Endothelial cell of umbilical vein (primary cell): Measurements from ENCODE around the gene ZNF334. TPM values are rescaled to one million over a fixed set of nuclear protein-coding genes. Genes with fewer than 3 reads are reported as not detected.

Source experiments
- BruUV-seq: library from RNA; stranded (reverse); fragments of 400-500 nt; replicated peaks from 2 replicates; lab custom pipeline; 2021; lab: Mats Ljungman, UMichigan
- CTCF ChIA-PET: fragments of 300-600, 350-600 bp; sonication (Branson Sonifier 250); formaldehyde crosslinking; loops from one replicate; lab custom pipeline; 2021; ENCODE audit warnings: antibody characterized with exemption, inconsistent platforms; lab: Charles Lee
- POLR2A ChIA-PET: fragments of 300-600, 350-600 bp; sonication (Branson Sonifier 250); formaldehyde crosslinking; loops from one replicate; lab custom pipeline; 2021; ENCODE audit warnings: antibody characterized with exemption, inconsistent platforms; lab: Charles Lee
- DNase-seq: peaks from one replicate; pipeline ENCODE4 v3.0.0-alpha.2; 2011; ENCODE audit warnings: low read depth, low spot score
- FAIRE-seq: peaks from 2 replicates; lab custom pipeline; 2011; peaks lifted over from hg19 to GRCh38; lab: Jason Lieb, UNC
- H2AFZ ChIP-seq: 2 replicates; pipeline ENCODE4 v1.6.0; 2012; ENCODE audit warnings: low read depth, low read length, control low read depth, inconsistent platforms
- H3K27ac ChIP-seq: 2 replicates; pipeline ENCODE4 v1.5.1; 2011; ENCODE audit warnings: low read depth, mild to moderate bottlenecking, control low read depth, low read length, moderate library complexity; ENCODE audit not compliant: insufficient read depth
- H3K27me3 ChIP-seq, 2 experiments: 2 replicates each; pipeline versions ENCODE4 v1.6.0 to v1.6.1; 2011; ENCODE audit warnings: low read length in 2 of 2, mixed read lengths in 1 of 2; ENCODE audit not compliant: control insufficient read depth in 2 of 2, insufficient read depth in 2 of 2
- H3K36me3 ChIP-seq, 2 experiments: 2 replicates in 1 of 2; 3 replicates in 1 of 2; pipeline ENCODE4 v1.5.1; 2011; ENCODE audit warnings: low read length in 2 of 2, mild to moderate bottlenecking in 1 of 2, moderate library complexity in 1 of 2; ENCODE audit not compliant: control insufficient read depth in 2 of 2, insufficient read depth in 2 of 2; ENCODE audit errors: extremely low read depth in 1 of 2
- H3K4me1 ChIP-seq: 3 replicates; pipeline ENCODE4 v1.5.1; 2011; ENCODE audit warnings: mild to moderate bottlenecking, low read length; ENCODE audit not compliant: control insufficient read depth, insufficient read depth; ENCODE audit errors: extremely low read depth
- H3K4me2 ChIP-seq: 2 replicates; pipeline ENCODE4 v1.6.1; 2011; ENCODE audit warnings: low read length, control low read depth, mixed read lengths; ENCODE audit not compliant: insufficient read depth
- H3K4me3 ChIP-seq, 3 experiments: fragments of 200-600 bp in 1 of 3; sonication (generic), shearing (Covaris generic) in 1 of 3; replicated peaks in 1 of 3; 2 replicates each; pipeline ENCODE4 v1.5.1; 2011 to 2016; ENCODE audit warnings: control low read depth in 3 of 3, low read length in 3 of 3, mild to moderate bottlenecking in 2 of 3, inconsistent platforms in 1 of 3, low read depth in 1 of 3, moderate library complexity in 1 of 3; ENCODE audit not compliant: insufficient read depth in 1 of 3
- H3K79me2 ChIP-seq: 2 replicates; pipeline ENCODE4 v1.6.0; 2012; ENCODE audit warnings: low read length, inconsistent platforms; ENCODE audit not compliant: control insufficient read depth, insufficient read depth
- H3K9ac ChIP-seq: replicated peaks from 2 replicates; pipeline ENCODE3; 2011; ENCODE audit warnings: low read length, control low read depth; ENCODE audit not compliant: insufficient read depth; ENCODE audit errors: extremely low read depth
- H3K9me1 ChIP-seq: replicated peaks from 3 replicates; pipeline ENCODE4 v1.6.0; 2011; ENCODE audit warnings: mild to moderate bottlenecking, low read length; ENCODE audit not compliant: control insufficient read depth, insufficient read depth; ENCODE audit errors: extremely low read depth
- H3K9me3 ChIP-seq: replicated peaks from 2 replicates; pipeline ENCODE4 v1.5.1; 2012; ENCODE audit warnings: low read length, inconsistent platforms; ENCODE audit not compliant: control insufficient read depth, insufficient read depth
- H4K20me1 ChIP-seq: replicated peaks from 2 replicates; pipeline ENCODE3; 2011; ENCODE audit warnings: mild to moderate bottlenecking, low read length; ENCODE audit not compliant: control insufficient read depth, insufficient read depth; ENCODE audit errors: extremely low read depth
- CTCF ChIP-seq, 2 donors: IDR thresholded peaks; 1 replicate in 1 of 2; 2 replicates in 1 of 2; pipeline ENCODE4 v1.5.1; 2011; ENCODE audit warnings: low read length in 2 of 2, mild to moderate bottlenecking in 2 of 2, moderate library complexity in 2 of 2, control low read depth in 1 of 2, inconsistent platforms in 1 of 2, low read depth in 1 of 2; ENCODE audit not compliant: insufficient read depth in 1 of 2; ENCODE audit errors: extremely low read depth in 1 of 2
- EZH2 ChIP-seq: IDR thresholded peaks from 2 replicates; pipeline ENCODE4 v1.6.1; 2012; ENCODE audit warnings: borderline replicate concordance, low read depth, mild to moderate bottlenecking, moderate library complexity, low read length, inconsistent platforms; ENCODE audit not compliant: severe bottlenecking
- FOS ChIP-seq: IDR thresholded peaks from 2 replicates; pipeline ENCODE4 v1.6.1; 2011; ENCODE audit warnings: mild to moderate bottlenecking, low read length, moderate library complexity, borderline replicate concordance; ENCODE audit not compliant: insufficient read depth
- GATA2 ChIP-seq: IDR thresholded peaks from 2 replicates; pipeline ENCODE4 v1.7.0; 2011; ENCODE audit warnings: low read depth, mild to moderate bottlenecking, moderate library complexity, mixed read lengths, low read length; ENCODE audit not compliant: insufficient read length, insufficient read depth
- JUN ChIP-seq: IDR thresholded peaks from 2 replicates; pipeline ENCODE4 v1.6.1; 2011; ENCODE audit warnings: borderline replicate concordance, low read depth; ENCODE audit not compliant: insufficient read length, insufficient read depth
- MAX ChIP-seq: IDR thresholded peaks from 2 replicates; pipeline ENCODE4 v1.6.1; 2011; ENCODE audit not compliant: insufficient read depth, insufficient read length
- MYC ChIP-seq: IDR thresholded peaks from one replicate; pipeline ENCODE4 v1.6.1; 2011; ENCODE audit warnings: mild to moderate bottlenecking, low read depth, low read length
- POLR2A ChIP-seq: IDR thresholded peaks from 2 replicates; pipeline ENCODE4 v1.6.1; 2012; ENCODE audit warnings: low read depth, mild to moderate bottlenecking, control low read depth, low read length
- POLR2AphosphoS5 ChIP-seq: IDR thresholded peaks from 2 replicates; pipeline ENCODE4 v1.6.1; 2012; ENCODE audit warnings: low read depth, mild to moderate bottlenecking, control low read depth, low read length, moderate library complexity; ENCODE audit not compliant: insufficient read depth
- dilution Hi-C: fragments of 300-500 bp; cut with MboI; formaldehyde crosslinking; loops from one replicate; pipeline ENCODE4 v1.15.0; 2019; ENCODE audit warnings: low sequenced_read_pairs; ENCODE audit not compliant: extremely low pct_ligation_motif_present
- intact Hi-C: fragments of 100-400 bp; cut with micrococcal nuclease; formaldehyde crosslinking; loops from one replicate; pipeline ENCODE4 v1.10.0; 2022
- polyA plus RNA-seq, 4 experiments: library from polyadenylated mRNA; depleted of rRNA in 3 of 4; stranded (reverse) in 3 of 4; unstranded in 1 of 4; fragments of >200 nt; gene quantifications; 2 replicates each; pipeline versions ENCODE4 v1.2.1 to v1.2.3, GENCODE V29; 2011 to 2012; ENCODE audit warnings: missing spikeins in 1 of 4
- total RNA-seq: library from RNA; stranded (reverse); gene quantifications from 2 replicates; pipeline ENCODE4 v1.2.3, GENCODE V29; 2021

ZNF334 gene
- total and polyA plus RNA-seq, 2 donors (not counting 3 experiments of a cell fraction or from before 2014, with no cell fraction given): 0.08 to 1.6 TPM

- H3K4me2 ChIP-seq: no peak overlapping the region
- ChIA-PET POLR2A (no interaction called here), CTCF (interaction anchor here (1.4 to 2.3 kb wide), 2 partner anchors 13 to 36 kb away, joined by 3 to 13 read pairs; no protein-coding TSS in a partner anchor)
- H3K27ac ChIP-seq: no peak overlapping the region
- no peaks in the 10 kb centered on the region for H3K9me1 ChIP-seq
- H3K9me3 ChIP-seq: no peaks in the 10 kb centered on the region
- H3K9ac ChIP-seq: no peak overlapping the region
- no peak overlapping the region for H2AFZ ChIP-seq
- H3K27me3 ChIP-seq: no peaks in the 10 kb centered on the region
- H3K4me1 ChIP-seq: no peaks in the 10 kb centered on the region
- H3K36me3 ChIP-seq: no peaks in the 10 kb centered on the region
- H3K79me2 ChIP-seq: no peaks in the 10 kb centered on the region
- no peak for DNase-seq
- TF ChIP-seq CTCF (IDR thresholded peaks at IDR 0.05; ENCODE audit: extremely low read depth in 1 of 2, insufficient read depth in 1 of 2, low read depth in 1 of 2, low read length in 2 of 2) (no peak), MYC (no peak), GATA2 (no peak), MAX (no peak), POLR2AphosphoS5 (no peak), FOS (no peak), POLR2A (no peak), EZH2 (no peak), JUN (no peak)
- dilution Hi-C loops (no loop called here), intact Hi-C loops (no loop called here)
- H4K20me1 ChIP-seq: no peaks in the 10 kb centered on the region
- no peak overlapping the region for H3K4me3 ChIP-seq
- FAIRE-seq: no peak
- no TSS peak for BruUV-seq
These were observed 36.0 kb upstream of the ZNF334 start for GRCh38 chr20:46549188-46549972.
